Measurements from ENCODE around the gene SLFN12L.

GRCh38 chr17:35539659-35540026, 2.2 kb upstream of the SLFN12L start:
- TF ChIP-seq CTCF (IDR thresholded peaks at IDR 0.05) = no peak
- no peak for TF ChIP-seq POLR2A (IDR thresholded peaks at IDR 0.05)

All from testis (tissue), 2 donors.